Left lung (tissue), 10 donors: Measurements from ENCODE around the gene TEKT5. TPM values are rescaled to one million over a fixed set of nuclear protein-coding genes. Genes with fewer than 3 reads are reported as not detected.
"Not testable (repeated sequence)": the region's sequence is repeated elsewhere in the genome, so short reads cannot be mapped to it uniquely, and the experiment has no call there.

ENCODE experiments used
- ATAC-seq: fragments of 200-7000 bp; cut with Tn5 transposase; one replicate; pipeline ENCODE4 v1.9.1; 2020; ENCODE audit warnings: moderate library complexity
- DNase-seq, 4 donors: peaks; one replicate each; pipeline ENCODE4 v3.0.0-alpha.2; 2013 to 2020
- H3K27ac ChIP-seq, 2 donors: fragments of 200-600 bp; sonication (generic) in 1 of 2; one replicate each; pipeline versions ENCODE4 v1.5.0 to v1.8.0; 2020 to 2021
- H3K27me3 ChIP-seq, 2 donors: fragments of 200-600 bp; sonication (generic) in 1 of 2; one replicate each; pipeline versions ENCODE4 v1.5.0 to v1.8.0; 2020 to 2021
- H3K36me3 ChIP-seq, 2 donors: fragments of 200-600 bp; sonication (generic) in 1 of 2; one replicate each; pipeline versions ENCODE4 v1.5.0 to v1.8.0; 2020 to 2021
- H3K4me1 ChIP-seq, 2 donors: fragments of 200-600 bp; one replicate each; pipeline ENCODE4 v1.8.0; 2021
- H3K4me3 ChIP-seq, 2 donors: fragments of 200-600 bp; sonication (generic) in 1 of 2; one replicate each; pipeline versions ENCODE4 v1.5.0 to v1.8.0; 2020 to 2021; ENCODE audit warnings: mild to moderate bottlenecking in 1 of 2
- H3K9me3 ChIP-seq, 2 donors: fragments of 200-600 bp; sonication (generic) in 1 of 2; one replicate each; pipeline versions ENCODE4 v1.5.0 to v1.8.0; 2020 to 2021
- intact Hi-C, 2 donors: fragments of 100-400 bp; cut with DNase I; formaldehyde crosslinking; loops; one replicate each; pipeline versions ENCODE4 v1.11.2 to v1.14.2; 2022
- polyA plus RNA-seq, 6 donors: library from polyadenylated mRNA; unstranded; fragments of 120-200 nt; gene quantifications; one replicate each; pipeline ENCODE4 v1.2.1, GENCODE V29; 2013; ENCODE audit not compliant: insufficient read length in 6 of 6
- total RNA-seq, 2 donors: library from RNA; stranded (reverse); fragmentation: NEBNext Ultra II Directional; extraction: Animal tissue kit (Norgen Biotek cat#: 25700); gene quantifications; one replicate each; pipeline ENCODE4 v1.2.1, GENCODE V29; 2021
- TF ChIP-seq, protein P1 (sequence below), 2 donors: fragments of 200-600 bp; sonication (generic) in 1 of 2; IDR thresholded peaks; one replicate each; pipeline versions ENCODE4 v1.5.0 to v1.8.0; 2021; ENCODE audit warnings: antibody characterized with exemption in 2 of 2
- donor health status: DM: no; HTN: yes; CAD: no.
- donor health status: DM: no; HTN: no; CAD: no.

Gene TEKT5
- total and polyA plus RNA-seq, 8 donors = 0.13 to 0.67 (median 0.49) TPM; not detected in 3

DNA sequence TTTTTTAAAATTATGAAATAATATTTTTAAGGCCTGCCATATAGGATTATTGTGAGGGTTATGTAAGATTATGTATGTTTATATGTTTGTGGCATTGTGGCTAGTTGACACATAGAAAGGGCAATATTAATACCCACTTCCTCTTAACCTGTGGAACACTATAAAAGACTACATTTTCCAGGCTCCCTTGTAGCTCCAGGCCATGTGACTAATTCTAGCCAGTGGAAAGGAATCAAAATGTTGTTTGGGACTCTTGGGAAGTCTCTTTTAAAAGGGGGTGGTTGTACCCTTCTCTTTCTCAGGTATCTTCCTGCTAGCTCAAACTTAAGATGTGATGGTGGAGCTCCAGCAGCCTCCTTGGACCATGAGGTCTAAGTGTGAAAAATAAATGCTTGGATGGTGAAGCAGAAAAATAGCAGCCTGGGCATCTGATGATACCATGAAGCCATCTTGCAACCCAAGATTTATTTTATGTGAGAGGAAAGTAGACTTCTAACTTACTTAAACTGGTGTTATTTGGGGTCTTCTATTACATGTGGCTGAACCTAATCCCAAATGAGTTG, 39.2 kb downstream of the TEKT5 start:
- ATAC-seq (no peak), DNase-seq (no peak)
- intact Hi-C loops = no loop called here
- Histone ChIP-seq H3K36me3 (no peaks in the 10 kb centered on the region), H3K4me3 (no peak overlapping the region), H3K9me3 (no peaks in the 10 kb centered on the region), H3K27me3 (no peaks in the 10 kb centered on the region), H3K4me1 (no peaks in the 10 kb centered on the region), H3K27ac (no peak overlapping the region)
- TF ChIP-seq, protein P1, sequence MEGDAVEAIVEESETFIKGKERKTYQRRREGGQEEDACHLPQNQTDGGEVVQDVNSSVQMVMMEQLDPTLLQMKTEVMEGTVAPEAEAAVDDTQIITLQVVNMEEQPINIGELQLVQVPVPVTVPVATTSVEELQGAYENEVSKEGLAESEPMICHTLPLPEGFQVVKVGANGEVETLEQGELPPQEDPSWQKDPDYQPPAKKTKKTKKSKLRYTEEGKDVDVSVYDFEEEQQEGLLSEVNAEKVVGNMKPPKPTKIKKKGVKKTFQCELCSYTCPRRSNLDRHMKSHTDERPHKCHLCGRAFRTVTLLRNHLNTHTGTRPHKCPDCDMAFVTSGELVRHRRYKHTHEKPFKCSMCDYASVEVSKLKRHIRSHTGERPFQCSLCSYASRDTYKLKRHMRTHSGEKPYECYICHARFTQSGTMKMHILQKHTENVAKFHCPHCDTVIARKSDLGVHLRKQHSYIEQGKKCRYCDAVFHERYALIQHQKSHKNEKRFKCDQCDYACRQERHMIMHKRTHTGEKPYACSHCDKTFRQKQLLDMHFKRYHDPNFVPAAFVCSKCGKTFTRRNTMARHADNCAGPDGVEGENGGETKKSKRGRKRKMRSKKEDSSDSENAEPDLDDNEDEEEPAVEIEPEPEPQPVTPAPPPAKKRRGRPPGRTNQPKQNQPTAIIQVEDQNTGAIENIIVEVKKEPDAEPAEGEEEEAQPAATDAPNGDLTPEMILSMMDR (IDR thresholded peaks at IDR 0.05) = no peak

DNA sequence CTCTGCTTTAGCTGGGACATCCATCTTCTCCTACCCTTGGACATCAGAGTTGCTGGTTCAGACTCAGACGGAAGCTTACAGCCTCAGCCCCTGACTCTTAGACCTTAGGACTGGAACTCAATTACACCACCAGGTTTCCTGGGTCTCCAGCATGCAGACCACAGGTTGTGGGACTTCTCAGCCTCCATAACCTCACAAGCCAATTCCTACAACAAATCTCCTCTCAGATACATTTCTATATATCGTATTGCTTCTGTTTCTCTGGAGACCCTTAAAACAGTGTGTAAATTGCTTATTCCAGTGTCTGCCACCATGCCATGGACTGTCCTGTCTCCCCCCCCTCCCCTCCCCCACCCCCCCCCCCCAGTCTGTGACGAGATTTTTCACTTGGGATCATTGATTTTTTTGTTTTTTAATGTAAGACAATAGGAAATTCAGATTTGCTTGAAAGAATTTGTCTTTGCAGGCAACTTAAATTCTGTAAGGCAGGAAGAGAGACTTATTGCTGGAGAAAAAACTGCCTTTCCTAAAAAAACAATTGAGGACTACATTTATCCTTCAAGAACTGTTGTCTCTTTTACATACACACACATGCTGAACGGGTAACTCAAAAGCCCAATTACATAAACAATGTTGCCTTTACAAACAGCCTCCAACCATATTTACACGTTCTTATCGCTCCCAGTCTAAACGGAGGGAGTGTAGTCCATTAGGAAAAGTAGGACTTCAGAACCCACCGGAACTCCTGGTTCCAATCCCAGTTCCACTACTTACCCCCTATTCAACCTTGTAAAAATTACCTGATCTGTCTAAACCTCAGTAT, 39.9 kb downstream of the TEKT5 start:
- TF ChIP-seq, protein P1 (IDR thresholded peaks at IDR 0.05) = no peak
- Histone ChIP-seq H3K27ac (no peak overlapping the region), H3K4me3 (no peak overlapping the region), H3K36me3 (no peaks in the 10 kb centered on the region), H3K4me1 (no peaks in the 10 kb centered on the region), H3K9me3 (no peaks in the 10 kb centered on the region), H3K27me3 (no peaks in the 10 kb centered on the region)
- DNase-seq = no peak
- no peak for ATAC-seq
- intact Hi-C loops = no loop called here

DNA sequence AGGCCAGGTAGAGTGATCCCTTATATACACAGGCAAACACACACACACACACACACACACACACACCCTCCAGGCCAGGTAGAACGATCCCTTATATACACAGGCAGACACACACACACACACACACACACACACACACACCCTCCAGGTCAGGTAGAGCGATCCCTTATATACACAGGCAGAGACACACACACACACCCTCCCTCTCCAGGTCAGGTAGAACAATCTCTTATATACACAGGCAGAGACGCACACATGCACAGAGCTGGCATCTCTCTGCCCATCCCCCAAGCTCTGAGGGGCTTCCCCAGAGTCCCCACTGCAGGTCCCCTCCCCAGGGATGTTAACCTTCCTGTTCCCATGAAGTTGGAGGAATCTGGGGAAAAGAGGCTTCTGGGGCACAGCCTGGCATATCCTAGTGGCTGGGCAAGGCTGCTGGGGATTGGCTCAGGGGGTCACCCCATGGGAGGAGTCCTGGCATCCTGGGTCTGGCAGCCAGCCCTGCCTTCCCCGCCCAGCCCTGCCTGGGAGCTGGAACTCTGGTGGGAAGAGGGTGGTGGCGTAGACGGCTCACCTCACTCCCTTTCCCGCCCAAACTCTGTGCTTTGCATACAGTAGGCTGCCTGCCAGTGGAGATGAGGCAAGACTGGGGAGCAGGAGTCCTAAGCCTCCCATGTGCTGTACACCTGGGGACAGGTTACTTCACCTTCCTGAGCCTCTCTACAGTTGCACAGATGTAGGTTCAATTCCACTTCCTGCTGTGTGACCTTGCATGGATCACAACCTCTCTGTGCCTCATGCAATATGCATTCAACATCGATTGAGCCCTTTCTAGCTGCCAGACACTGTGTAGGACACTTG, 41.8 kb downstream of the TEKT5 start:
- peak; percentile 93 for ATAC-seq
- H3K36me3 ChIP-seq = no peaks in the 10 kb centered on the region
- TF ChIP-seq, protein P1 (IDR thresholded peaks at IDR 0.05) = no peak
- H3K4me1 ChIP-seq = peaks cover 0 to 4% of the 10 kb centered on the region in 2 donors
- H3K27ac ChIP-seq = no peak overlapping the region
- H3K4me3 ChIP-seq = no peak overlapping the region
- peak in 3 of 4 donors; percentile 70 to 91 (median 87) for DNase-seq
- intact Hi-C loops = no loop called here
- H3K9me3 ChIP-seq = no peaks in the 10 kb centered on the region
- H3K27me3 ChIP-seq = no peaks in the 10 kb centered on the region

DNA sequence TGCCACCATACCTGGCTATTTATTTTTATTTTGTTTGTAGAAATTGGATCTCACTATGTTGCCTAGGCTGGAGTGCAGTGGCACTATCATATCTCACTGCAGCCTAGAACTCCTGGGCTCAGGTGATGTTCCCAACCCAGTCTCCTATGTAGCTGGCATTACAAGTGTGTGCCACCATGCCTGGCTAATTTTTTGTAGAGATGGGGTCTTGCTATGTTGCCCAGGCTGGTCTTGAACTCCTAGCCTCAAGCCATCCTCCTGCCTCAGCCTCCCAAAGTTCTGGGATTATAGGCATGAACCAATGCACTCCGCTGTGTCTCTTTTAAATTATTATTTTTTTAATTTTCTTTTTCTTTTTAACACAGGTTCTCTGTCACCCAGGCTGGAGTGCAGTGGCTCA, 45.6 kb downstream of the TEKT5 start:
- H3K9me3 ChIP-seq, intact Hi-C loops, H3K27me3 ChIP-seq, H3K4me3 ChIP-seq, DNase-seq, ATAC-seq, H3K4me1 ChIP-seq, H3K36me3 ChIP-seq: not testable (repeated sequence)
- H3K27ac ChIP-seq = peak overlapping the region in 1 of 2 donors; percentile 7

DNA sequence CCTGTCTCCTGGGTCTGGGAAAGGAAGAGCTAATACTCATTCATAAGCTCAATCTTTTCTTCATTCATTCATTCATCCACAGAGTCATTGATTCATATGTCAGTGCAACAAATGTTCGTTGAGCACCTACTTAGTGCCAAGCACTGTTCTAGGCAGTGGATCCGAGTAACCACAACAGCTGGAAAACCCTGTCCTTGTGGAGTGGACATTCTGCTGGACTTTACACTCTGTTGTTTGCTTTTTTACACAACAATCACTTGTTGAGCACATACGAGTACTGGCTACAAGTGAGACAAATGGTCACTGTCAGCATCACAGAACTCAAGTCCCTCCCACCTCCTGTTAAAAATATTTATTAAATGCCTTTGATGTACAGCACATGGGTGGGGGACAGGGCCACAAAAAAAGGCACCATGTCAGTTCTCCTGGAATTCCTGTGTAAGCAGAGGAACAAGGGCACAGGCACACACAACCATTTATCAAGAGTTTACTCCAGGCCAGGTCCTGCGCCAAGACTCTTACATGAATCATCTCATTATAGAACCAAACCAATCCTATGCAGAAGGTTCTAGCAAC, 46.9 kb downstream of the TEKT5 start:
- Histone ChIP-seq H3K27me3 (no peaks in the 10 kb centered on the region), H3K4me1 (peaks cover 4% of the 10 kb centered on the region in 2 donors), H3K27ac (peak overlapping the region; percentile 34 to 48), H3K4me3 (no peak overlapping the region), H3K36me3 (no peaks in the 10 kb centered on the region), H3K9me3 (no peaks in the 10 kb centered on the region)
- peak; percentile 11 for ATAC-seq
- DNase-seq = no peak
- TF ChIP-seq, protein P1 (IDR thresholded peaks at IDR 0.05) = no peak
- intact Hi-C loops = no loop called here
